Measurements from ENCODE around the gene SYNDIG1L. TPM values are rescaled to one million over a fixed set of nuclear protein-coding genes. Genes with fewer than 3 reads are reported as not detected.

Gene SYNDIG1L
- total RNA-seq, 1 experiment from 2014 or later: not detected

DNA sequence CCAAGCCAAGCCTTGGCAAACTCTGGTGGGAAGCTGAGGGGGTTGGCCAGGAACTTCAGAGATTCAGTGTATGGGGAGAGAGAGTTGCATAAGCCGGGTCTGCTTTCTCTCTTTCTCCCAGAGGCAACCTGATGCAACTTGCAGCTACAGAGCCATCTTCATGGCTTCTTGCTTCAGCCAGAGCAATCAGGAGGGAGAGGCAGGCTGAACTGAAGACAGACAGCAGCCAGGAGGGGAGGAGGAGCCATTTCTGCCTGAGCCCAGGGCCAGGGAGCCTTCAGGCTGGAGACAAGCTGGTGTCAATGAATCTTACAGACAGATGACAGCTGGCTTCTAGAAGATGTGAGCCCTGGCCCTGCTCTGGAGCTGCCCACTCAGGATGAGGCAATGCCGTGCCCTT, 48.4 kb upstream of the SYNDIG1L start:
- Histone ChIP-seq H3K4me1 (ENCODE audit: control insufficient read depth in 1 of 2, insufficient read depth in 2 of 2, low read length in 2 of 2) (no peaks in the 10 kb centered on the region), H3K9me3 (ENCODE audit: control insufficient read depth in 1 of 2, insufficient read depth in 1 of 2, low read depth in 1 of 2, low read length in 2 of 2) (no peaks in the 10 kb centered on the region), H3K27me3 (ENCODE audit: insufficient read depth, low read length) (no peaks in the 10 kb centered on the region), H3K9ac (ENCODE audit: low read length) (no peak overlapping the region), H2AFZ (ENCODE audit: low read depth, low read length, poor library complexity, severe bottlenecking) (no peak overlapping the region), H3K36me3 (ENCODE audit: control insufficient read depth in 1 of 2, insufficient read depth in 2 of 2, low read length in 2 of 2) (no peaks in the 10 kb centered on the region; a peak in 1 of 4 replicates), H3K9me2 (ENCODE audit: insufficient read depth) (no peaks in the 10 kb centered on the region), H3K79me2 (ENCODE audit: insufficient read depth, low read length) (no peaks in the 10 kb centered on the region), H3K27ac (ENCODE audit: low read depth, low read length) (no peak overlapping the region), H4K20me1 (ENCODE audit: insufficient read depth) (no peaks in the 10 kb centered on the region), H3K4me2 (ENCODE audit: low read length) (no peak overlapping the region), H3K4me3 (replicated peaks in 1 of 2; ENCODE audit: low read depth in 1 of 2, low read length in 2 of 2) (no peak overlapping the region)
- no peak for ATAC-seq
- intact Hi-C loops (cut with micrococcal nuclease): loop anchor here (10.0 kb wide), 2 partner anchors 150 to 270 kb away; no protein-coding TSS in a partner anchor
- ChIA-PET RAD21 (ENCODE audit: low non-redundant PET in 1 of 2, low total read pairs in 2 of 2, uncharacterized antibody in 2 of 2, unreplicated experiment in 2 of 2) (no interaction called here), POLR2A (no interaction called here), CTCF (no interaction called here)
- BruUV-seq (replicated peaks): no TSS peak
- no peak for DNase-seq (ENCODE audit: low read depth, low spot score)
- TF ChIP-seq, protein P1, sequence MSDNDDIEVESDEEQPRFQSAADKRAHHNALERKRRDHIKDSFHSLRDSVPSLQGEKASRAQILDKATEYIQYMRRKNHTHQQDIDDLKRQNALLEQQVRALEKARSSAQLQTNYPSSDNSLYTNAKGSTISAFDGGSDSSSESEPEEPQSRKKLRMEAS (IDR thresholded peaks at IDR 0.05): no peak
- TF ChIP-seq RAD21 (IDR thresholded peaks at IDR 0.05; ENCODE audit: low read depth) (no peak), SP1 (IDR thresholded peaks at IDR 0.05; ENCODE audit: low read depth) (no peak), POLR2A (IDR thresholded peaks at IDR 0.05; ENCODE audit: borderline replicate concordance, extremely low read depth, insufficient read depth, insufficient read length) (no peak), ZNF274 (IDR thresholded peaks at IDR 0.05; ENCODE audit: low read depth, low read length) (no peak), CBX3 (IDR thresholded peaks at IDR 0.05; ENCODE audit: low read depth) (no peak), YY1 (IDR thresholded peaks at IDR 0.05; ENCODE audit: extremely low read depth, insufficient replicate concordance, low read depth, low read length) (no peak), ELF1 (IDR thresholded peaks at IDR 0.05; ENCODE audit: borderline replicate concordance, low read depth) (no peak), TCF7L2 (IDR thresholded peaks at IDR 0.05; ENCODE audit: borderline replicate concordance, extremely low read depth, insufficient read depth, insufficient read length) (no peak), SRF (IDR thresholded peaks at IDR 0.05; ENCODE audit: low read depth) (no peak), REST (IDR thresholded peaks at IDR 0.05; ENCODE audit: low read depth) (no peak)
